SIG-M5 treated with dmso at 0.1 percent for 504 hours (cell line): ENCODE measurements around the gene SLC35G2.
A peak's percentile ranks its signal among the peaks of the same experiment; 100 is the strongest.
"Not testable (repeated sequence)": the region's sequence is repeated elsewhere in the genome, so short reads cannot be mapped to it uniquely, and the experiment has no call there.

Experiments
- DNase-seq: peaks from one replicate; lab custom pipeline; 2025; ENCODE audit not compliant: unreplicated experiment; lab: John Stamatoyannopoulos, UW

The SLC35G2 gene

DNA sequence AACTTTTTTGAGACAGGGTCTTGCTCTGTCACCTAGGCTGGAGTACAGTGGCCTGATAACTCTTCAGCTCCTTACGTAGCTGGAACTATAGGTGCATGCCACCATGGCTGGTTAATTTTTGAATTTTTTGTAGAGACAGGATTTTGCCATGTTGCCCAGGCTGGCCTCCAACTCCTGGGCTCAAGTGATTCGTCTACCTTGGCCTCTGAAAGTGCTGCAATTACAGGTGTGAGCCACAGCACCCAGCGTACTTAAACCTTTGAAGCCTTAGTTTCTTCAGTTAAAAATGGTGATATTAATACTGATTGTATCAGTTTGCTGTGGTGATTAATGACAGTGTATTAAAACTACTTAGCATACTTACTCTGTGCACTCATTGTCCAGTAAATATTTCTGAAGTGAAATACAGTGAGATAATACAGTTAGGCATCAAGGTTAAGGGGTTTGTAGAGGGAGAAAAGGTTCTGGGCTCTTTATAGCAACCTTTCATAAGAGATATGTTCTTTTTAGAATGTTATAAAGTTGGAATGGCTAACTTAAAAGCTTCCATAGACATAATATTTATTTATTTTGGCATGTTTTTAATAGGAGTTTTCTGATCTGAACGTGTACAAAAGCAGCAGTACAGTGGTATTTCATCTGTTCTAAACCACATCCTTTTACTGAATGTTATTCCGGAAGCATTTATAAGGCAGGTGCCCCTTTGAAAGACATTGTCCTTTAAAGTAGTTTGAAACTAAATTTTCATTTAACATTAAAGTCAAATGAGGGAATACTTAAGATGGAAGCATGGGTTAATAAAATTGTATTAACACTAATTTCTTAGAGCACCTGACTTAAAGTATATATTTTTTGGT lies 66.7 kb downstream of the SLC35G2 start:
- DNase-seq = no peak

DNA sequence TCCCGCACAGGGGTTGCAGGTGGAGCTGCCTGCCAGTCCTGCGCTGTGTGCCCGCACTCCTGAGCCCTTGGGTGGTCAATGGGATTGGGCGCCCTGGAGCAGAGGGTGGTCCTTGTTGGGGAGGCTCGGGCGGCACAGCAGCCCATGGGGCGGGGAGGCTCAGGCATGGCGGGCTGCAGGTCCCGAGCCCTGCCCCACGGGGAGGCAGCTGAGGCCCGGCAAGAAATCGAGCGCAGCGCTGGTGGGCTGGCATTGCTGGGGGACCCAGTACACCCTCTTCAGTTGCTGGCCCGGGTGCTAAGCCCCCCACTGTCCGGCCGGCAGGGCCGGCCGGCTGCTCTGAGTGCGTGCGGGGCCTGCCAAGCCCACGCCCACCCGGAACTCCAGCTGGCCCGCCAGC lies 71.0 kb downstream of the SLC35G2 start:
- DNase-seq = no peak

DNA sequence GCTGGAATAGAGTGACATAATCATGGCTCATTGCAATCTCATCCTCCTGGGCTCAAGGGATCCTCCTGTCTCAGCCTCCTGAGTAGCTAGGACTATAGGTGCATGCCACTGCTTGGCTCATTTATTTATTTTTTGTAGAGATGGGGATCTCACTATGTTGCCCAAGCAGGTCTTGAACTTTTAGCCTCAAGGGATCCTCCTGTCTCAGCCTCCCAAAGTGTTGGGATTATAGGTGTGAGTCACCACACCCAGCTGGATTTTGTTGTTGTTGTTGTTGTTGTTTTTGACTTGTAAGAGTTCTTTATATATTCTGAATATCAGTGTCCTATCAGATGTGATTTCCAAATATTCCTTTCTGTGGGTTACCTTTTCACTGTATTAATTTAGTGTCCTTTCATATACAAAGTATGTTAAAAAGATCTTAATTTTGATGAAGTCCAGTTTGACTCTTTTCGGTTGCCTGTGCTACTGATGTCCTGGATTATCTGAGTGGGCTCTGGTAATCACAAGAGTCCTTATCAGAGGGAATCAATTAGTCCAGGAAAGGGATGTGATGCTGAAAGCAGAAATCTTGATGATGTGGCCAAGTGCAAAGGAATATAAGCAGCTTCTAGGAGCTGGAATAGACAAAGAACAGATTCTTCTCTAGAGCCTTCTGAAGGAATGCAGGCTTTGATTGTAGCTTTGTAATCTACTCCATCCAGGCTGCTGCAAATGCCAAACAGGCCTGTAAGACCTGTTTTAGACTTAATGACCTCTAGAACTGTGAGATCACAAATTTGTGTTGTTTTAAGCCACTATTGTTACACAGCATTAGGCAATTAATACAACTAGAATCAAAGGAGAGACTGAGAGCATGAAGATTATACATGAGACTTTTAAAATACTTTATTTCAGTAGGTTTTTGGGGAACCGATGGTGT lies 73.3 kb downstream of the SLC35G2 start:
- no peak for DNase-seq

DNA sequence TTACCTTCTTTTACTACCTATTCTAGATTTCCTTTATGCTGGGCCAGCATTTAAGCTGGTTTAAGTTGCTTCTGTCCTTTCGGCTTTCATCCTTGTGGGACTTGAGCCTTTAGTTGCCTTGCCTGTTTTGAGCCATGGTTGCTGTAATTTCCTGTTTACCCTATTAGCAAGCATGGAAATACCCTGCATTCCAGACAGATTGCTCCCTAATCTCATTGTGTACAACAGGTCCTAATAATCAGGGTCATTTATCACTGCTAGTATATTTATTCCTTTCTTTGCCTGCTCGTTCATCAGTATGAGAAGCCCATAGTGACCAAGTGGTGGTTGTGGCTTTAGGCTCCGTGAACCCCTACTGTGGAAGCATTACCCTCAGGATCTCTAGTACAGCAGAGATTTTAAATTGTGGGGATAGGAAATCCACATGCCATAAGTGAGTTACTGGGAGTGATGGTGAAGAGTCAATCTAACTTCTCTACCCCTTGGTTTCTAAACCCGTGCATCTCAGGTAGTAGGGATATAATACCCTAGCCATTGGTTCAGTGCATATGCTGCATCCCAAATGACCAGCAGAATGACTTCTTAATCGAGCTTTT lies 75.0 kb downstream of the SLC35G2 start:
- no peak for DNase-seq

DNA sequence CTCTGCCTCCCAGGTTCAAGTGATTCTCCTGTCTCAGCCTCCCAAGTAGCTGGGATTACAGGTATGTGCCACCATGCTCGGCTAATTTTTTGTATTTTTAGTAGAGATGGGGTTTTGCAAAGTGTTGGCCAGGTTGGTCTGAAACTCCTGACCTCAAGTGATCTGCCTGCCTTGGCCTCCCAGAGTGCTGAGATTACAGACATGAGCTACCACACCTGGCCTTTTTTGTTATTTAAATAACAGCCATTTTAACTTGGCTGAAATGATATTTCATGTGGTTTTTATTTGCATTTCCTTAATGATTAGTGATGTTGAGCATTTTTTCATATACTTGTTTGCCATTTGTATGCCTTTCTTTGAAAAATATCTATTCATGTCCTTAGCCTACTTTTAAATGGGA lies 78.2 kb downstream of the SLC35G2 start:
- not testable (repeated sequence) for DNase-seq

DNA sequence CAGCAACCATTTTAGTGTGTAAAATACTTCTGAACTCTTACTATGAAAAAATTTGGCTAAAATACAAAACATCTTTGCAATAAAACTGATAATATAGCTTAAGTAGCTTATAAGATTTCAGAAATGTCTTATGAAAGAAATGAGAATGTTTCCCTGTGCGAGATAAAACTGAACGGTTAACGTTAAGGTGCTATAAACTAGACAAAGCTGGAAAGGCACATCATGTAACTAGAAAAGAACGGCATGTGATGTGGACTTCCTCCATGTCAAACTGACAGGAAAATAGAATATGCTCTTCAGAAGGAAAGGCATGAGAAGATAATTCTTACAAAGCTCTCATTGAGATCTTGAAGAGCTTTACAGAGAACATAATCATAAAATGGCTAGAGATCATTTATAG lies 79.6 kb downstream of the SLC35G2 start:
- DNase-seq = no peak

DNA sequence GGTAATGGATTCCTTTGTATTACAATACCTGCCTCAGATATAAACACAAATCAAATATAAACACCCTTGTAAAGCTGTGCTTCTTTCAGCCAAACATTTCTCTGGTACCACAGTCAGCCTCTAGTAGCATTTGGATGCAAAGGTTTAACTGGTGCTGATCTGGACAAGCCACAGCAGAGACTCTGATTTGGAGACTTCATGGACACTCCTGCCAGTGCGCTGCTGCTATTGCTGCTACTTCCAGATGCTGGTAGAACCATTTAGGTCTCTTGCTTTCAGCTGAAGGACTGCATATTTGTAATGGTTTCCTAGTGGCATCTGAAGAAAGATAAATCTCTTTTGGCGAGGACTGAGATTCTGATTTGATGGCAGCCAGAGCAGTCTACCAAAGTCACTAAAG lies 80.0 kb downstream of the SLC35G2 start:
- DNase-seq = no peak

DNA sequence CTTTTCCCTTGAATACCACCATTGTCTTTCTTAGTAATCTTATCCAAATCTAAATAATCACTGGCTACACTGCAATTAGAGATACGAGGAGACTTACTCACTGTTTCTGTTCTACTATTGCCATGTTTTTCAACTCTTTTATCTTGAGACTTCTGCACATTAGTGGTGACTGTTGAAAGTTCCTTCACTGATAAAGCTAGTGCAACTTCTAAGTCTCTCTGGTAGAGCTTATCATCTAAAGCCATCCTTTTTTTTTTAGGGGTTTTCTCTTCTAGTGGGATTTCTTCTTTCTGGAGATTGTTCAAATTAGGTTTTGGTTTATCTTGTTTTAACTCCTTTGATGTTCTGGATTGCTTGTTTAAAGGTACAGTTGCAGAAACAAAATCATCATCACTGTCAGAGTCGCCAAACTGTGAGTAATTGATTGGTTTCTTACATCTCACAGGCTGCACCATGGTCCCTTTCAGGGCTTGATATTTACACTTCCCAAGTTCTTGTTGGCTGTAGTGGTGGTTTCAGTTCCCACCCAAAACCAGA lies 80.8 kb downstream of the SLC35G2 start:
- no peak for DNase-seq

DNA sequence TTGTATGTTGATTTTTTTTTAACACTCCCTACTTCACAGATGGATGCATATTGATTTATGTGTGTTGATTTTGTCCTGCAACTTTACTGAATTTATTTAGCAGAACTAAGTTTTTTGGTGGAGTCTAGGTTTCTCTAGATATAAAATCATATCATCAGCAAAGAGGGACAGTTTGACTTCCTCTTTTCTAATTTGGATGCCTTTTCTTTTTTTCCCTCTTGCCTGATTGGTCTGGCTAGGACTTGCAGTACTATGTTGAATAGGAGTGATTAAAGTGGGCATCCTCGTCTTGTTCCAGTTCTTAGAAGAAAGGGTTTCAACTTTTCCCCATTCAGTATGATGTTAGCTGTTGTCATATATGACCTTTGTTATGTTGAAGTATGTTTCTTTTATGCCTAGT lies 81.8 kb downstream of the SLC35G2 start:
- not testable (repeated sequence) for DNase-seq

DNA sequence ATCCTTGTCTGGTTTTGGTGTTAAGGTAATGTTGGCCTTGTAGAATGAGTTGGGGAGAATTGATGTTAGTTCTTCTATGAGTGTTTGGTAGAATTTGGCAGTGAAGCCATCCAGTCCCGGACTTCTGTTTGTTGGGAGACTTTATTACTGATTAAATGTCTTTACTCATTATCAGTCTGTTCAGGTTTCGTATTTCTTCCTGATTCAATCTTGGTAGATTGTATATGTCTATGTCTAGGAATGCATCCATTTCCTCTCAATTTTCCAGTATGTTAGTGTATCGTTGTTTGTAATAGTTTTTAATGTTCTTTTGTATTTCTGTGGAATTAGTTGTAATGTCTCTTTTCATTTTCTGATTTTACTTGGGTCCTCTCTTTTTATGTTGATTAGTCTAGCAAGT lies 82.5 kb downstream of the SLC35G2 start:
- DNase-seq = no peak

DNA sequence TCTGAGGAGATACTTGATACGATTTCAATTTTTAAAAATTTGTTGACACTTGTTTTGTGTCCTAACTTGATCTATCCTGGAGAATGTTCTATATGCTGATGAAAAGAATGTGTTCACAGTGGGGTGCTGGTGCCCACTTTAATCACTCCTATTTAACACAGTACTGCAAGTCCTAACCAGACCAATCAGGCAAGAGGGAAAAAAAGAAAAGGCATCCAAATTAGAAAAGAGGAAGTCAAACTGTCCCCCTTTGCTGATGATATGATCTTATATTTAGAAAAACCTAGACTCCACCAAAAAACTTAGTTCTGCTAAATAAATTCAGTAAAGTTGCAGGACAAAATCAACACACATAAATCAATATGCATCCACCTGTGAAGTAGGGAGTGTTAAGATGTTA lies 83.6 kb downstream of the SLC35G2 start:
- DNase-seq = peak; percentile 19

DNA sequence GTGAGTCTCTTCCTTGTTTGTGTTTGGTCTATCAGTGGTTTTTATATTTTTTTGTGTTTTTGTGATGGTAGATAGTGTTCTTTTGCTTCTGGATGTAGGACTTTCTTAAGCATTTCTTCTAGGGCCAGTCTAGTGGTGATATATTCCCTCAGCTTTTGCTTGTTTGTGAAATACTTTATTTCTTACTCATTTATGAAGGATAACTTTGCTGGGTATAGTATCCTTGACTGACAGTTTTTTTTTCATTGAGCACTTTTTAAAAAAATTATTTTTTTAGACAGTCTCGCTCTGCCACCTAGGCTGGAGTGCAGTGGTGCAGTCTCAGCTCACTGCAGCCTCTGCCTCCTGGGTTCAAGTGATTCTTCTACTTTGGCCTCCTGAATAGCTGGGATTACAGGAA lies 85.0 kb downstream of the SLC35G2 start:
- DNase-seq = no peak

DNA sequence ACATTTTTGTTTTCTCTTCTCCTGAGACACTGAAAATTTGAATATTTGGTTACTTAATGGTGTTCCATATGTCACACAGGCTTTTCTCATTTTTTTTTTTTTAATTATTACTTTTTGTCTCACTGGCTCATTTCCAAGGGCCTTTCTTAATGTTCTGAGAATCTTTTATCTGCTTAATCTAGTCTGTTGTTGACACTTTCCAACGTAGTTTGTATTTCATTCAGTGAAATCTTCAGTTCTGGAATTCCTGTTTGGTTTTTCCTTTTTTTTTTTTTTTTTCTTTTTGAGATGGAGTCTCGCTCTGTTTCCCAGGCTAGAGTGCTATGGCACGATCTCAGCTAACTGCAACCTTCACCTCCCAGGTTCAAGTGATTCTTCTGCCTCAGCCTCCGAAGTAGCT lies 85.8 kb downstream of the SLC35G2 start:
- DNase-seq = no peak
